ENCODE results near the gene SDK1.

The SDK1 gene

GRCh38 chr7:4097001-4097609 lies 796.1 kb downstream of the SDK1 start:
- Mint-ChIP-seq H3K27me3 (no peaks in the 10 kb centered on the region), H3K4me3 (no peak overlapping the region), H3K4me1 (ENCODE audit: low read depth) (no peaks in the 10 kb centered on the region), H3K27ac (no peak overlapping the region), H3K9me3 (peaks cover under 1% of the 10 kb centered on the region), H3K36me3 (ENCODE audit: low read depth) (no peaks in the 10 kb centered on the region)
- intact Hi-C loops (cut with micrococcal nuclease), result no loop called here

GRCh38 chr7:4098169-4098568 lies 797.1 kb downstream of the SDK1 start:
- no peak overlapping the region for H3K4me3 Mint-ChIP-seq
- no peak overlapping the region for H3K27ac Mint-ChIP-seq
- H3K27me3 Mint-ChIP-seq, result no peaks in the 10 kb centered on the region
- no peaks in the 10 kb centered on the region for H3K4me1 Mint-ChIP-seq (ENCODE audit: low read depth)
- no peaks in the 10 kb centered on the region for H3K36me3 Mint-ChIP-seq (ENCODE audit: low read depth)
- intact Hi-C loops (cut with micrococcal nuclease), result no loop called here
- no peaks in the 10 kb centered on the region for H3K9me3 Mint-ChIP-seq

GRCh38 chr7:4099651-4100050 lies 798.6 kb downstream of the SDK1 start:
- H3K4me3 Mint-ChIP-seq, result no peak overlapping the region
- intact Hi-C loops (cut with micrococcal nuclease), result no loop called here
- H3K4me1 Mint-ChIP-seq (ENCODE audit: low read depth), result no peaks in the 10 kb centered on the region

GRCh38 chr7:4100148-4100547 lies 799.1 kb downstream of the SDK1 start:
- Mint-ChIP-seq H3K4me3 (no peak overlapping the region), H3K36me3 (ENCODE audit: low read depth) (no peaks in the 10 kb centered on the region), H3K9me3 (no peaks in the 10 kb centered on the region), H3K27me3 (no peaks in the 10 kb centered on the region), H3K27ac (no peak overlapping the region), H3K4me1 (ENCODE audit: low read depth) (no peaks in the 10 kb centered on the region)
- intact Hi-C loops (cut with micrococcal nuclease), result no loop called here

More at GRCh38 chr7:4099651-4100050, 798.6 kb downstream of the SDK1 start:
- Mint-ChIP-seq H3K27ac (no peak overlapping the region), H3K9me3 (no peaks in the 10 kb centered on the region), H3K36me3 (ENCODE audit: low read depth) (no peaks in the 10 kb centered on the region), H3K27me3 (no peaks in the 10 kb centered on the region)

GRCh38 chr7:4100691-4101090 lies 799.6 kb downstream of the SDK1 start:
- Mint-ChIP-seq H3K9me3 (no peaks in the 10 kb centered on the region), H3K27me3 (no peaks in the 10 kb centered on the region), H3K36me3 (ENCODE audit: low read depth) (no peaks in the 10 kb centered on the region), H3K4me3 (no peak overlapping the region), H3K27ac (no peak overlapping the region), H3K4me1 (ENCODE audit: low read depth) (no peaks in the 10 kb centered on the region)
- intact Hi-C loops (cut with micrococcal nuclease), result no loop called here

- H3K27me3 Mint-ChIP-seq, result no peaks in the 10 kb centered on the region
- H3K36me3 Mint-ChIP-seq (ENCODE audit: low read depth), result no peaks in the 10 kb centered on the region
- H3K9me3 Mint-ChIP-seq, result no peaks in the 10 kb centered on the region
- H3K4me1 Mint-ChIP-seq (ENCODE audit: low read depth), result no peaks in the 10 kb centered on the region
- H3K4me3 Mint-ChIP-seq, result no peak overlapping the region
- no peak overlapping the region for H3K27ac Mint-ChIP-seq
- intact Hi-C loops (cut with micrococcal nuclease), result no loop called here
Measured at GRCh38 chr7:4102231-4102841, 801.3 kb downstream of the SDK1 start.

- no peak overlapping the region for H3K27ac Mint-ChIP-seq
- H3K27me3 Mint-ChIP-seq, result no peaks in the 10 kb centered on the region
- intact Hi-C loops (cut with micrococcal nuclease), result no loop called here
- no peaks in the 10 kb centered on the region for H3K4me1 Mint-ChIP-seq (ENCODE audit: low read depth)
- no peaks in the 10 kb centered on the region for H3K9me3 Mint-ChIP-seq
- H3K36me3 Mint-ChIP-seq (ENCODE audit: low read depth), result no peaks in the 10 kb centered on the region
- no peak overlapping the region for H3K4me3 Mint-ChIP-seq
Measured at GRCh38 chr7:4103352-4104091, 802.5 kb downstream of the SDK1 start.

- Mint-ChIP-seq H3K27me3 (no peaks in the 10 kb centered on the region), H3K27ac (no peak overlapping the region)
Measured at GRCh38 chr7:4107839-4108238, 806.8 kb downstream of the SDK1 start.

GRCh38 chr7:4108951-4109350 lies 807.9 kb downstream of the SDK1 start:
- H3K27ac Mint-ChIP-seq, result no peak overlapping the region
- H3K4me3 Mint-ChIP-seq, result no peak overlapping the region
- no peaks in the 10 kb centered on the region for H3K36me3 Mint-ChIP-seq (ENCODE audit: low read depth)
- H3K27me3 Mint-ChIP-seq, result no peaks in the 10 kb centered on the region
- intact Hi-C loops (cut with micrococcal nuclease), result no loop called here
- no peaks in the 10 kb centered on the region for H3K4me1 Mint-ChIP-seq (ENCODE audit: low read depth)
- no peaks in the 10 kb centered on the region for H3K9me3 Mint-ChIP-seq

More at GRCh38 chr7:4107839-4108238, 806.8 kb downstream of the SDK1 start:
- Mint-ChIP-seq H3K4me1 (ENCODE audit: low read depth) (no peaks in the 10 kb centered on the region), H3K9me3 (no peaks in the 10 kb centered on the region), H3K4me3 (no peak overlapping the region), H3K36me3 (ENCODE audit: low read depth) (no peaks in the 10 kb centered on the region)
- intact Hi-C loops (cut with micrococcal nuclease), result no loop called here

GRCh38 chr7:4109481-4110110 lies 808.5 kb downstream of the SDK1 start:
- no peaks in the 10 kb centered on the region for H3K9me3 Mint-ChIP-seq

GRCh38 chr7:4110438-4110837 lies 809.4 kb downstream of the SDK1 start:
- peaks cover 5% of the 10 kb centered on the region for H3K9me3 Mint-ChIP-seq
- H3K36me3 Mint-ChIP-seq (ENCODE audit: low read depth), result no peaks in the 10 kb centered on the region
- no peaks in the 10 kb centered on the region for H3K27me3 Mint-ChIP-seq
- no peaks in the 10 kb centered on the region for H3K4me1 Mint-ChIP-seq (ENCODE audit: low read depth)
- no peak overlapping the region for H3K4me3 Mint-ChIP-seq
- intact Hi-C loops (cut with micrococcal nuclease), result no loop called here
- no peak overlapping the region for H3K27ac Mint-ChIP-seq

More at GRCh38 chr7:4109481-4110110, 808.5 kb downstream of the SDK1 start:
- no peak overlapping the region for H3K27ac Mint-ChIP-seq
- intact Hi-C loops (cut with micrococcal nuclease), result no loop called here
- no peaks in the 10 kb centered on the region for H3K36me3 Mint-ChIP-seq (ENCODE audit: low read depth)
- H3K4me3 Mint-ChIP-seq, result no peak overlapping the region
- H3K27me3 Mint-ChIP-seq, result no peaks in the 10 kb centered on the region
- no peaks in the 10 kb centered on the region for H3K4me1 Mint-ChIP-seq (ENCODE audit: low read depth)

- no peak overlapping the region for H3K27ac Mint-ChIP-seq
- intact Hi-C loops (cut with micrococcal nuclease), result no loop called here
- H3K4me1 Mint-ChIP-seq (ENCODE audit: low read depth), result no peaks in the 10 kb centered on the region
- H3K9me3 Mint-ChIP-seq, result peaks cover 12% of the 10 kb centered on the region
- H3K4me3 Mint-ChIP-seq, result no peak overlapping the region
- no peaks in the 10 kb centered on the region for H3K36me3 Mint-ChIP-seq (ENCODE audit: low read depth)
- no peaks in the 10 kb centered on the region for H3K27me3 Mint-ChIP-seq
Measured at GRCh38 chr7:4111166-4111565, 810.1 kb downstream of the SDK1 start.

GRCh38 chr7:4113271-4113670 lies 812.2 kb downstream of the SDK1 start:
- Mint-ChIP-seq H3K4me1 (ENCODE audit: low read depth) (no peaks in the 10 kb centered on the region), H3K36me3 (ENCODE audit: low read depth) (no peaks in the 10 kb centered on the region), H3K4me3 (no peak overlapping the region), H3K27me3 (no peaks in the 10 kb centered on the region), H3K9me3 (peaks cover 12% of the 10 kb centered on the region), H3K27ac (no peak overlapping the region)
- intact Hi-C loops (cut with micrococcal nuclease), result no loop called here

GRCh38 chr7:4113976-4114375 lies 812.9 kb downstream of the SDK1 start:
- Mint-ChIP-seq H3K9me3 (peaks cover 12% of the 10 kb centered on the region), H3K27me3 (no peaks in the 10 kb centered on the region), H3K4me3 (no peak overlapping the region), H3K36me3 (ENCODE audit: low read depth) (no peaks in the 10 kb centered on the region), H3K4me1 (ENCODE audit: low read depth) (no peaks in the 10 kb centered on the region), H3K27ac (no peak overlapping the region)
- intact Hi-C loops (cut with micrococcal nuclease), result no loop called here
